HG03066 (cell line): ENCODE data around the gene OGFOD3.

Source experiments
- ATAC-seq: cut with Tn5 transposase; IDR thresholded peaks from one replicate; pipeline ENCODE4 v1.9.1; 2021; ENCODE audit warnings: low read depth; ENCODE audit not compliant: unreplicated experiment

Gene OGFOD3

DNA sequence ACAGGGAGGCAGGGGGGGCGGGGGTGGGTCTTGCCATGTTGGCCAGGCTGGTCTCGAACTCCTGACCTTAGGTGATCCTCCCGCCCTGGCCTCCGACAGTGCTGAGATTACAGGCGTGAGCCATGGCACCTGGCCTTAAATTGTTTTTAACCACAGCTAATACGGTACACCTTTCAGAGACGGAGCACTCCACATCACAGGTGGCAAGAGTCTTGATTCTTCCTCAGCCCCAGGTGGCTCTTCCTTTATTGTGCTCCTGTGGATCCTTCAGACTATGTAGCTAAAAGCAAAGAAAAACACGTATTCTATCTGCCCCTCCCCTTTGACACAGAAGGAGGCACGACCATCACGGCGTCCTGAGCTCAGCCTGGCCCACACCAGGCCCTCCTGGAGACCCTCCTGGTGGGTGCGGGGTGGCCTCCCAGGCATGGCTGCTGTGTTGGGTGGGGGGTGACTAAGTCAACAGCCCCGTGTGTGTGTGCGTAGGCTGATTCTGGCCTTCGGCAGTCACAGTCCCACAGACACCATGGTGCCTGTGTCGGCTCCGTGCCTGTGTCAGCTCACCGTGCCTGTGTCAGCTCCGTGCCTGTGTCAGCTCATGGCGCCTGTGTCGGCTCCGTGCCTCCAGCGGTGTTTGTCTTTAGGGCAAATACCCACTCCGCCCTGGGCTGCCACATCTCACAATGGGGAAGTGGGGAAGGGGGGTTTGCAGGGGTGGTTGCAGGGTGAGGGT, 74.0 kb downstream of the OGFOD3 start:
- ATAC-seq: no peak

DNA sequence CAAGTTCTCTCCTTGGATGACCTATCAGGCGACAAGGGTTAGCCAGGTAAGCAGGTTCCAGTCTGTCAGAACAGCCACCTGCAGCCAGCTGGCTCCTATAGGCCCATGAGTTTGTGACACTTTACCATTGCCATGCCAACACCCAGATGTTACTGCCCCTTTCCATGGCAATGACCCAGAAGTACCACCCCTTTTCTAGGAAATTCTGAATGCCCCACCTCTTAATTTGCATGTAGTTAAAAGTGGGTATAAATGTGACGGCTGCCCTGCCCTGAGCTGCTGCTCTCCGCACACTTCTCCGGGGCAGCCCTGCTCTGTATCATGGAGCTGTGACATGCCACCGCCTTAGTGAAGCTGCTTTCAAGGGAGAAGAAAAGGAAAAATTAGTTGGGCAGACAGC, 74.8 kb downstream of the OGFOD3 start:
- ATAC-seq: no peak

DNA sequence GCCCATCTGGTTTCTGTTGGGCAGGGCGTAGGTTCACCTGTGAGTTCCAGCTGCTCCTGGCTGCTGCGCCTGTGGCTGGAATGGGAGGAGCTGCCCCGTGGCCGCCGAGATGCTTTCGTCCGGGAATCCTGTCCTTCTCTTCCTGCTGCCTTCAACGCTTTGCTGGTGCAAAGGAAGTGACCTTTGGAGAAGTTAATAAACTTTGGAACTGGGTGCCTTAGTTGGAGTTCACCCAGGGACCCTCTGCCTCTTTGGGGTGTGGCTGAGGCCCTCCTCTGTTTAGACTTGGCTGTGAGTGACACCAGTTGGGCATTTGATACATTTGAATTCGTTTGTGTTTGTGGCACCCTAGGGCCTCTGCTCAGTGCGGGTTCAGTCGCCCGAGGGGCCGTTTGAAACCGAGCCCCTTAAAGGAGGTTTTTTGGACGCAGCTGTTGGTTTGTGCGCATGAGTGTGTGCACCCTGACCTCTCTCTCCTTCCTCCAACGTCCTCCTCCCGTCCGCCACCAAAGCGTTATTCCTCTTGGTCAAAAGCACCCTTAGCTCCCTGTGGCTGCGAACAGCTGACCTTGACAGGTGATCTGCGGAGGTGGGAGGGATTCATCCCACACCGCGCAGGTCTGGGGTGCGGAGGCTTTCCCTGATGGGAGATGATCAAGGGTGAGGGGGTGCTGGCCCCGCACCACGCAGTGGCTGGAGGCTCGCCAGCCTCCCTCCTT, 75.9 kb downstream of the OGFOD3 start:
- no peak for ATAC-seq

DNA sequence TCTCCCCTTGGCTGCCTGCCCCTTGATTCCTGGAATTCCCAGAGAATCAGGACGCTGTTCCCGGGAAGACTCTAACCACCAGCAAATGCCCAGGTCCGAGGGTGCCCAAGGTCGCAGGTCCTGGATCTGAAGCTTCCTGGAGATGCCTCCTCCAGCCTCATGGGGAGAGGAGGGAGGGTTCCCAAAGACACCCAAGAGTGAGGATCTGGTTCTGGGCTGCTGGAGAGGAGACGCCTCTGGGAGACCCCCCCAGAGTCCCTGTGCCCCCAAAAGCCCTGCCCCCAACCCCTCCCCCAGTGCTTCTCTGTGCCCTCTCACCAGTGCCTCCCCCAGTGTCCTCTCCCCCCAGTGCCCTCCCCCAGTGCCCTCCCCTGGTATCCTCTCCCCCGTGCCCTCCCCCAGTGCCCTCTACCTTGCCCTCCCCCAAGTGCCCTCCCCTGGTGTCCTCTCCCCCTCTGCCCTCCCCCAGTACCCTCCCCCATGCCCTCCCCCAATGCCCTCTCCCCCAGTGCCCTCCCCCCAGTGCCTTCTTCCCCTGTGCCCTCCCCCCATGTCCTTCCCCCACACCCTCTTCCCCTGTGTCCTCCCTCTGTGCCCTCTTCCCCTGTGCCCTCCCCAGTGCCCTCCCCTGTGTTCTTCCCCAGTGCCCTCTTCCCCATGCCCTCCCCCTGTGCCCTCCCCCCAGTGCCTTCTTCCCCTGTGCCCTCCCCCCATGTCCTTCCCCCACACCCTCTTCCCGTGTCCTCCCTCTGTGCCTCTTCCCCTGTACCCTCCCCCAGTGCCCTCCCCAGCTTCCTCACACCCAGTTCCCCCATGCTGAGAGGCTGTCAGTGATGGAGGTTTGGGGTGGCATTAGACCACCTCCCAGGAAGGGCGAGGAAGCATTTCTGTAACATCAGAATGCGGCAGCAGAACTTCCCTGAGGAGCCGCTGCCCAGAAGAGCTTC, 78.5 kb downstream of the OGFOD3 start:
- ATAC-seq: no peak
